Measurements from ENCODE around the gene ADAMTS2.

ADAMTS2 gene

DNA sequence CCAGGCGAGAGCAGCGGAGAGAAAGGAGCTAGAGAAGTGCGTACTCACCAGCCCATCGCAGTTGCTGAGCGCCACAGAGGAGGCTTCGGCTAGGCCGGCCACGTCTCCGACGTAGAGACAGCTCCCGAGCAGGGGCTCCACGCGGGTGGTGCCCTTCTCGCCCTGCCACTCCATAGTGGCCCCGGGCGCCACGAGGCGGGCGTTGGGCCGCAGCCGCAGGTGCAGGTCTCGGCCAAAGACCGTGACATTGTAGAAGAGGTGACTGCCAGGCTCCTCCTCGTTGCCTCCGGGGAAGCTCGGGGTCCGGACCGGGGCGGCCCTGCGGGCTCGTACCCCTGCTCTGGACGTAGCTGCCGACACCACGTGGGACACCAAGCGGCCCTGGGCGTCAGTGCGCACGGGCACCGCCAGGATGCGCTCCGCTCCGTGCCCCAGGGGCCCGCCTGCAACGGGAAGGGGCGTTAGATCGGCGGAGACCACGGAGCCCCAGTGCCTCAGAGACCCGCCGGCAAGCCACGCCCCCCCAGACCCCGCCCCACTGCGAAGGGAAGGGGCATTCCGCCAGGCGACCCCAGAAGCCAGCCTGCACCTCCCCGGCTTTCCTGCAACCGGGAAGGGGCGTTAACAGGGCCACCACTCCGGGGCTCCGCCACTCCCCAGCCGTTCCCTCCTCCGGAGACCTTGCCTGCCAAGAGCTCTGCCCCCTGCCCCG, 1.4 kb downstream of the ADAMTS2 start:
- no peak for DNase-seq (ENCODE audit: low read depth in 2 of 2)

DNA sequence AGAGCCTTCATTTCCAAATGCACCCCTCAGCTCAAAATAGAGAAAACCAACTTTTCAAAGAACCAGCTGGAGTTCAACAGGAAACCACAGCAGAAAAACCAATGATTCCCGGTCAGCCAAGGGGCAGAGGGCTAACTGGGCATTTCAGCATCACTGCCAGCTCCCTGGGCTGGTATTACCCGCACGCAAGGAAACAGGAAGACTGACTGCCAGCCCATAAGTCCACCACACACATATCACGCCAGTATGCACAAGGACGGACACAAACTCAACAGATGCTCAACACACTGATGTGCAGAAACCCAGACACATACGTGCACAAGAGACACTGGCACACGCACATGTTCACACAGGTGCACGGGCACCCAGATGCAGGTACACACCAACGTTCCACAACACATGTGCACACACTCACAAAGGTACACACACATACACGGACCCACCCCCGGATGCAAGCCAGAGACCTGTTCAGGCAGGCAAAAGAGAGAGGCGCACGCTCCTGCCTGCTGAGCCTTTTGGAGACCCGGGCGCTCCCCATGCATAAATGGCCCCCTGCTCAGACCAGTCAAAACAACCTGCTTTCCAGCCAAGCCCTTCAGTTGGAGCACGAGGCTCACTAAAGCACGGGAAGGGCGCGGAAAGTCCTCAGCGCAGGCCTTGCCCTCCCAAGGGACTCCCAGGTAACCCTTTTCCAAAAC, 2.1 kb downstream of the ADAMTS2 start:
- DNase-seq (ENCODE audit: low read depth in 2 of 2), result no peak

DNA sequence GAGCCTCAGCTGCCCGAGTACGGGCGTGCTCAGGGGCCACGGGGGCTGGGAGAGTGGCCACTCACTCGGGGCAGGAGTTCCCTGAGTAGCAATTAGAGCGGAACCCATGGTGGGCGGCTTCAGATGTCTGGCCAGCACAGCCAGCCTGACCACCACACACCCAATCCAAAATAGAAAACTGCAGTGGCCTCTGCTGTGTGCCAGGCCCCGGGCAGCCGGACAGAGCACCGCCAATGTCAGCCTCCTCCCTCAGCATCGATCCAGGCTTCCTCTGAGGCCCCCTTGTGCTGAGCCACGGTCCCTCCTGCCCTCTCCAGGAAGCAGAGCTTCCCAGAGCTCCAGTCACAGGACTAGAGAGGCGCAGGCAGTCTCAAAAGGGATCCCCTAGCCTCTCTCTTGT, 2.7 kb downstream of the ADAMTS2 start:
- no peak for DNase-seq (ENCODE audit: low read depth in 2 of 2)

- no peak for DNase-seq (ENCODE audit: low read depth in 2 of 2)
Observed at GRCh38 chr5:179340465-179340864, 4.8 kb downstream of the ADAMTS2 start.

DNA sequence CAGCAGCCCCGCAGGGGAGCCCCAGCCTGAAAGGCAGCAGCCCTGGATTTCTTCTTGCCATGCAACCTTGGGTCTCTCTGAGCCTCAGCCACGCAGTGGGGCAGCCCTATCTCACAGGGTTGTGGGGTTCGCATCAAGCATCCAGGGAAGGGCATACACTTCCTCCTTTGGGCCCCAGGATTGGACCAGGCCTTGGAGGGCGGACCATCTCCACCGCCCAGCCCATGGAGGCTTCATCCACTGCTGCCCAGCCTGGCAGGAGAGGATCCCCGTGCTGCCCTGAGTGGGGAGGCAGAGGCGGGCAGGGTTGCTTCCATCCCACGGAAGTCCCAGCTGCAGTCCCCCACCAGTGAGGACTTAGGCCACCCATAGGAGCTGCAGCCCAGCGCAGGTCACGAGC, 5.3 kb downstream of the ADAMTS2 start:
- no peak for DNase-seq (ENCODE audit: low read depth in 2 of 2)

- no peak for DNase-seq (ENCODE audit: low read depth in 2 of 2)
Observed at GRCh38 chr5:179339081-179339480, 6.2 kb downstream of the ADAMTS2 start.

- no peak for DNase-seq (ENCODE audit: low read depth in 2 of 2)
Observed at GRCh38 chr5:179337796-179338676, 7.2 kb downstream of the ADAMTS2 start.

GRCh38 chr5:179336871-179337795, 8.1 kb downstream of the ADAMTS2 start:
- no peak for DNase-seq (ENCODE audit: low read depth in 2 of 2)

DNA sequence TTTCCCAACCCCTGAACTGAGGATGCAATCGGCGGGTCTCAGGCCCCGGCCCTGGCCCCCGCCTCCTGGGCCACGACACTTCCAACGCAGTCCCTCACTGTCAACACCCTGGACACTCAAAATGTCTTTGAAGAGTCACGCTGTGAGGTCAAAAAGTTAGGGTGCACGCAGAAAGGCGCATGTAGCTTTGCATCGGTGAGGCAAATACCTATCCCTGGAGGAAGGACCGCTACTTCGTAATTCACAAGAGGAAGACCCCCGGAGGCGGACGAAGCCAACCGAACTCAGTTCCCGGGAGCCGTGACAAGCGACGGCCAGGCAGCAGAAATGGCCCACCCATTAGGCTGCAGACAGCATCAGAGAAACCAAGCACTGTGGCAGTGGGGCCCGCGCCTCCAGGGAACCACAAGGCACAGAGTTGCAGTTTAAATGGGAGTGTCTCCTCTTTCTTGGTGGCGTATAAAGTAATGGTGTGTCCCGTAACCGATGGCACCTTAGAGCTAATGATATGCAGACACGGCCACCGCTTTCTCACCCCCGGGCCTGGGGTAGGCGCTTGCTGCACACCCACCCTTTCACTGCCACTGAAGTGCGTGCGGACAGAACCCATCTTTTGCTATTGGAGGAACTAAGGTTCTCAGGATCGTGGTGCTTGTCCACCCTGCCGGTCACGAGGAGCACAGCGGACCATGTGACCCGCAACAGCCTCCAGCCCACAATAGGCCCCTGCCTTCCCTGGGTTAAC, 9.0 kb downstream of the ADAMTS2 start:
- DNase-seq (ENCODE audit: low read depth in 2 of 2), result no peak

DNA sequence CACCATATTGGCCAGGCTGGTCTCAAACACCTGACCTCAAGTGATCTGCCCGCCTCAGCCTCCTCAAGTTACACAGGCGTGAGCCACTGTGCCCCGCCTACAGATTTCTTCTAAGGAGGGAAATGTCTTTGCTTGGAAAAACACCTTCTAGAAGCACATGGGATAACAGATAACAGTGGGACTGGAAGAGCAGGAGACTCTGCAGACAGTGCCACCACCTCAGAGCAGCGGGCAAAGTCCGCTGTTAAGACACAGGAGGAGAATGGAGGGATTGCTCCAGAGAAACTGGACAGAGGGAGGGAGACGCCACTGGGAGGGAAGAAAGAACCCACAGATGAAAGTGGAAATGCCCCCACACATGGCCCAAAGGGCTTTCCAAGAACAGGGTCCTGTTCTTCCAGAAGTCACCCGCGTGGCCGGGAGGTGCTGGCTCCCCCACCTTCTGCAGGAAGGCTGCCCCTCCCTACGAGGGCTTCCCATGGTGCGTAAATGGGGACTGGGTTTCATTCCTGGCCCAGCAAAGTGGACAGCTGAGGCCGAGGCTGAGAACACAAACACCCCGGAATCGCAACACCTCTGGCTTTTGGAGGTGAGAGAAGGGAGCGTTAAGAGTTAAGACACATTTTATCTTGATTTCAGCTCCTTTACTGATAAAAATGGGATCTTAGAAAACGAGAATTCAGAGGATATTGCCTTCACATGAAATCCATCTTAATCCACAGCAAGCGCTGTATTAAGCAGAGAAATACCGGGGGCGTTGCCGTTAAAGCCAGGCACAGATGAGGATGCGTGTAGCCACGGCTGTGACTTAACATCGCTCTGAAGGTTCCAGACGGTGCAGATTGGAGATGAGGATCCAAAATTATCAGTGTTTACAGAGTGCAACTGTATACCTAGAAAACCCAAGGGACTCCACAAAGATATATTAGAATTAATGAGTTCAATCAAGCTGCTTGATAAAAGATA, 11.2 kb downstream of the ADAMTS2 start:
- no peak for DNase-seq (ENCODE audit: low read depth in 2 of 2)

- no peak for DNase-seq (ENCODE audit: low read depth in 2 of 2)
Observed at GRCh38 chr5:179332741-179333290, 12.4 kb downstream of the ADAMTS2 start.

DNA sequence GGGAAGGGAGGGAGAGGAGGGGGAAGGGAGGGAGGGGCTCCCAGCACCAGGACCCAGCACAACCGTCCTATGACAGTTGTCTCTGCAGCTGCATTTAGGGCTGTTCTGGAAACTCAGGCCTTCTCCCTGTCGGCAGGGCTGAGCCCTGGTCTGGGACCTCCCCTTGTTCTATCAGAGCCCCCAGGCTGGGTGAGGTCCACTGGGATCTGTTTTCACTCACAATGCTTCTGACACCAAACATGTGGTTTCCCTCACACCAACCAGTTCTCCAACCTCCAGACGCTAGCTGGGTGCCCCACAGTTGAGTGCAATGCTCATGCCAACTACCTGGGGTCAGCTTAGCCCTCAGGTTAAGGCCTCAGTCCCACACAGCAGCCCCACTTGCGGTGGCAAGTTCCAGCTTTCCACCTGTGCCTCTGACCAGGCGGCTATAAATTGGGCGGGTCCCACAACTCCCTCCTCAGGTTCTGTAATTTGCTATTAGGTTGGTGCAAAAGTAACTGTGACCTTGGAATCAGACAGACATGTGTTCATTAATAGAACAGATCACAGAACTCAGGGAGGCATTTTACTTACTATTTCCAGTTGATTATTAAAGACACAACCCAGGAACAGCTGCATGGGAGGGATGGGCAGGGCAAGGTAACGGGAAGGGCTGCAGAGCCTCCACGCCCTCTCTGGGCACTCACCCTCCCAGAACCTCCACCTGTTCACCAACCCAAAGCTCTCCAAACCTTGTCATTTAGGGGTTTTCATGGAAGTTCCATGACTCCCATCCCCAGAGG, 13.5 kb downstream of the ADAMTS2 start:
- no peak for DNase-seq (ENCODE audit: low read depth in 2 of 2)

DNA sequence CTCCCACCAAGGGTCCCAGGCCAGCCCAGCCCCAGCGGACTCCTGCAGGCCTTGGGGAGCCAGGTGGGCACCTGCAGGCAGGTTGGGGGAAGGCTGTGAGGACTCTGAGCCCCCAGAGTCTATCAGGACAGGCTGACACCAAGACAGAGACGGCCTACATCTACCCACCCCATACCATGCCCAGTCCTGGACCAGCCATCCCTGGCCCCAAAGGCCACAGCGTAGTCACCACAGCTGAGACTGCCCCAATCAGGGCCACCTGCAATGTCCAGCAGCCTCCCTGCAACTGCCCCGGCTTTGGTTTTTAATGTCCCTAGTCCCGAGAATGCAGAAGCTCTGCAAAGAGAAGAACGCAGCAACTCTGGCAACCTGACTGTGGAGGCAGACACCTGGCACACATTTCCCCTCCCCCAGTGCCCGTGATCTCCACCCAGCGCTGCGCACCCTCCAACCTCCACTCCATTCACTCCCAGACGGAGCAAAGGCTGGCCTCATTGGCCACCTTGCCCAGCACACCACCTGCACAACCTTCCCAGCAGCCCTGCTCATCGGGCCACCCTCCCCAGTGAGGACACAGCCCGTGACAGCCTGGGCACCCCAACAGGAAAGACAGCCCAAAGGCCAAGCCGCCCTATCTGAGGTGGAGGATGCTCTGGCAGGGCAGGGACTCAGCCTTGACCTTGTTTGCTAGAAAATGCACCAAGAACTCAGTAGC, 14.9 kb downstream of the ADAMTS2 start:
- DNase-seq (ENCODE audit: low read depth in 2 of 2), result no peak

DNA sequence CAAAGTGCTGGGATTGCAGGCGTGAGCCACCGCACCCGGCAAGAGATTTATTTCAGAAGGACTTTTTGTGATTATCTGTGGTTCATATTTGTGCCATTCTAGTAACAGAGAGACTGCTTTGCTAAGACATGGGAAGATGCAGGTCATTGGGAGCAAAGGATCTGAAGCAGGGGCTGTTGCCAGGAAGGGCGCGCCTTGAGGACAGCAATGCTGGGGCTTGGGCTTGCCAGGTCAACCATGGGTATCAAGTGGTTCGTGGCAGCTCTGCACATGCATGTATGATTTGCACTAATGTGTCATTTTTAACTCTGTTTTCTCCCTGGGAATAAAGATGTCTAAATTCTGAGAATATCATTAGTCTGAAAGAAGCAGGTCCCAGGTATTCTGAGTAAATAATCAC, 17.0 kb downstream of the ADAMTS2 start:
- no peak for DNase-seq (ENCODE audit: low read depth in 2 of 2)

- DNase-seq (ENCODE audit: low read depth in 2 of 2), result no peak
Observed at GRCh38 chr5:179327021-179327735, 18.1 kb downstream of the ADAMTS2 start.

DNA sequence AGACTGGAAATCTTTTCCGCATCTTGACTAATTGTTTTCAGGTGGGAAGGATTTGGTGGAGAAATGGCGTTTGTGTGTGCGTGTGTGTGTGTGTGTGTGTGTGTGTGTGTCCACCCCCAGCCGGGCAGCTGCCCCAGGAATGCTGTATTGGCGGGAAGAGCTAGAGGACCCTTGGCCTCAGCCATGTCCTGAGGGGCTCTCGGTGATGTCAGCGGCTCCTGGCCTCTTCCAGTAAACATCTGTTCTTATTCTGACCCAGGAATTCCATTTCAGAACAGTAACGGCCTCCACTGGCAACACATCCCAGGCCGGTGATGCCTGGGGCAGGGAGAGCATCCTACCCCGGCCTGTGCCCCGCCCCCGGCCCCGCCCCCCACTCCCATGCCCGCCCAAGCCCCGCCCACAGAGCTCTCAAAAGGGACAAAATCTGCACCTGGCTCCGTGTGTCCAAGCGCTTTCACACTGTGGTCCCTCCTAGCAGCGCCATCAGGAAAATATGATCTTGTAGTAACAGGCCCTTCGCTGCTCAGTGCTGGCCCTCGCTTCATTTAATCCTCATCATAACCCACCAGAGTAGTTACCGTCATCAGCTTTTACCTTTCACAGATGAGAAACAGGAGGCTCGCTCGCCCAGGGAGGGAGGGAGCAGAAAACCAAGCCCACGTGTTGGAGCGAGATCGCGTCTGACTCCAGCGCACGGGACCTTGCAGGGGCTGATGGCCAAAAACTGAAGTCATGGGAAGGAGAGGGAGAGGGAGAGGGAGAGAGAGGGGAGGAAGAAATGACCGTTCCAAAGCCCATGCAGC, 18.9 kb downstream of the ADAMTS2 start:
- DNase-seq (ENCODE audit: low read depth in 2 of 2), result no peak
